CD8-positive, alpha-beta memory T cell (primary cell): ENCODE measurements around the gene NPLOC4. TPM values are rescaled to one million over a fixed set of nuclear protein-coding genes. Genes with fewer than 3 reads are reported as not detected.

Source experiments
- CTCF ChIA-PET: fragments of 350-600 bp; sonication (Branson Sonifier 250); formaldehyde crosslinking; loops from one replicate; lab custom pipeline; 2021; ENCODE audit warnings: antibody characterized with exemption; lab: Charles Lee
- POLR2A ChIA-PET: fragments of 350-600 bp; sonication (Branson Sonifier 250); formaldehyde crosslinking; loops from one replicate; lab custom pipeline; 2021; ENCODE audit warnings: antibody characterized with exemption; lab: Charles Lee
- DNase-seq, 5 donors: peaks; one replicate each; pipeline versions ENCODE4 v3.0.0 to v3.0.0-alpha.2; 2020 to 2022; ENCODE audit warnings: mixed read lengths in 1 of 5
- H3K27ac ChIP-seq: one replicate; pipeline ENCODE4 v1.7.0; 2013; ENCODE audit warnings: low read depth, mild to moderate bottlenecking, low read length, moderate library complexity
- H3K27me3 ChIP-seq: 2 replicates; pipeline ENCODE4 v1.7.0; 2013; ENCODE audit warnings: low read length, mild to moderate bottlenecking; ENCODE audit not compliant: insufficient read depth, poor library complexity, severe bottlenecking
- H3K36me3 ChIP-seq: 2 replicates; pipeline ENCODE4 v1.7.0; 2013; ENCODE audit warnings: mild to moderate bottlenecking, low read length, moderate library complexity; ENCODE audit not compliant: insufficient read depth
- H3K4me1 ChIP-seq: 2 replicates; pipeline ENCODE4 v1.7.0; 2013; ENCODE audit warnings: mild to moderate bottlenecking, low read length, moderate library complexity; ENCODE audit not compliant: insufficient read depth
- H3K4me3 ChIP-seq: 2 replicates; pipeline ENCODE4 v1.7.0; 2013; ENCODE audit warnings: mild to moderate bottlenecking, low read length
- H3K9me3 ChIP-seq: 2 replicates; pipeline ENCODE4 v1.7.0; 2013; ENCODE audit warnings: mild to moderate bottlenecking, low read length
- H3K27ac Mint-ChIP-seq, 8 donors: one replicate each; pipeline ENCODE4 v1.8.0; 2020 to 2021; ENCODE audit warnings: mixed read lengths in 8 of 8, mild to moderate bottlenecking in 6 of 8, inconsistent platforms in 3 of 8, moderate library complexity in 3 of 8
- H3K27me3 Mint-ChIP-seq, 2 donors: one replicate each; pipeline ENCODE4 v1.8.0; 2020 to 2021; ENCODE audit warnings: mixed read lengths in 2 of 2, mild to moderate bottlenecking in 1 of 2, moderate library complexity in 1 of 2
- H3K36me3 Mint-ChIP-seq, 3 donors: one replicate each; pipeline ENCODE4 v1.8.0; 2020 to 2021; ENCODE audit warnings: mixed read lengths in 3 of 3, inconsistent platforms in 1 of 3, mild to moderate bottlenecking in 1 of 3
- H3K4me1 Mint-ChIP-seq, 3 donors: one replicate each; pipeline ENCODE4 v1.8.0; 2020 to 2021; ENCODE audit warnings: mixed read lengths in 3 of 3, inconsistent platforms in 1 of 3, mild to moderate bottlenecking in 1 of 3
- H3K4me3 Mint-ChIP-seq, 7 donors: one replicate each; pipeline ENCODE4 v1.8.0; 2020 to 2021; ENCODE audit warnings: mixed read lengths in 7 of 7, mild to moderate bottlenecking in 6 of 7, moderate library complexity in 4 of 7, inconsistent platforms in 2 of 7
- H3K9me3 Mint-ChIP-seq, 5 donors: one replicate each; pipeline ENCODE4 v1.8.0; 2020 to 2022; ENCODE audit warnings: mixed read lengths in 5 of 5, mild to moderate bottlenecking in 3 of 5, moderate library complexity in 2 of 5, inconsistent platforms in 1 of 5
- polyA plus RNA-seq: library from polyadenylated mRNA; unstranded; fragments of 300-500 nt; fragmentation: Illumina TruSeq; gene quantifications from one replicate; pipeline ENCODE4 v1.2.3, GENCODE V29; 2021
- total RNA-seq, 2 experiments: library from RNA; stranded (reverse); gene quantifications; one replicate each; pipeline ENCODE4 v1.2.3, GENCODE V29; 2021

Gene NPLOC4
- total RNA-seq = 100 to 1,000 TPM; 125 to 126 TPM
- 63.1 TPM for polyA plus RNA-seq

- ChIA-PET POLR2A (interaction anchor here (0.6 kb wide), 1 partner anchor 83 kb away, joined by 3 read pairs; no protein-coding TSS in a partner anchor), CTCF (no interaction called here)
- no peaks in the 10 kb centered on the region for H3K9me3 ChIP-seq
- peaks cover 20% of the 10 kb centered on the region for H3K4me1 ChIP-seq
- peak within 1 kb of the TSS; percentile 69 for H3K27ac ChIP-seq
- H3K4me1 Mint-ChIP-seq = peaks cover 17 to 25% (median 21%) of the 10 kb centered on the region in 3 donors
- H3K9me3 Mint-ChIP-seq = no peaks in the 10 kb centered on the region
- peak within 1 kb of the TSS; percentile 88 to 95 (median 94) for H3K4me3 Mint-ChIP-seq
- peak within 1 kb of the TSS; percentile 84 to 95 (median 93) for H3K27ac Mint-ChIP-seq
- peaks cover 0 to 8% (median 0%) of the 10 kb centered on the region in 3 donors for H3K36me3 Mint-ChIP-seq
- H3K27me3 ChIP-seq = no peaks in the 10 kb centered on the region
- H3K36me3 ChIP-seq = no peaks in the 10 kb centered on the region
- H3K4me3 ChIP-seq = peak within 1 kb of the TSS; percentile 66
- peaks cover 0 to 1% of the 10 kb centered on the region in 2 donors for H3K27me3 Mint-ChIP-seq
- peak; percentile 72 to 83 (median 77) for DNase-seq
These were observed at the start of gene NPLOC4, which contains the start of gene TSPAN10 for GRCh38 chr17:81636505-81637288. NPLOC4 (minus strand) TSS chr17:81637112; CDS start chr17:81636930, 182 bp downstream. TSPAN10 (plus strand) TSS chr17:81637196; CDS start chr17:81642413, 5,217 bp downstream.

GRCh38 chr17:81686614-81687013 is 49.7 kb upstream of the NPLOC4 start:
- Histone ChIP-seq H3K4me3 (no peak overlapping the region), H3K36me3 (peaks cover 25% of the 10 kb centered on the region), H3K27ac (no peak overlapping the region), H3K9me3 (no peaks in the 10 kb centered on the region), H3K27me3 (no peaks in the 10 kb centered on the region), H3K4me1 (peaks cover 28% of the 10 kb centered on the region)
- no peak for DNase-seq
- ChIA-PET CTCF (no interaction called here), POLR2A (no interaction called here)
- Mint-ChIP-seq H3K36me3 (peaks cover 0 to 67% (median 10%) of the 10 kb centered on the region in 3 donors), H3K9me3 (no peaks in the 10 kb centered on the region), H3K4me1 (peaks cover 28 to 49% (median 28%) of the 10 kb centered on the region in 3 donors), H3K27ac (peak overlapping the region in 1 of 8 donors; percentile 37), H3K4me3 (no peak overlapping the region), H3K27me3 (peaks cover 0 to 3% of the 10 kb centered on the region in 2 donors)

DNA sequence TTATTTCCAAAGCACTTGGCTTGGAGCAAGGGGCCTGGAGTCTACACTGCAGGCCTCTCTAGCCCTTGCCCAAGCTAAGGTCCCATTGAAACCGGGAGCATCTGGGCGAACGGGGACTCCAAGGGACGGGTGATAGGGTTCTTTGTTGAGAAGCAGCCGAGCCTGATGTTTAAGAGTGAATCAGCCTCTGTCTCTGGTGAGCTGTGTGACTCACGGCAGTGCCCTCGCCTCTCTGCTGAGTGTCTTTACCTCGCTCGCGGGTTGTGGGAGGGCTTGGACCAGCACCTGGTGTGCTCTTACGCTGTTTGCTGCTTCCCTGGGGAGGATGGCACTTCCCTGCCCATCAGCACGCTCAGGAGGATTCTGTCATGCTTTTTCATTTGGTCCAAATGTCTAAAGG is 48.2 kb upstream of the NPLOC4 start:
- Mint-ChIP-seq H3K4me1 (peaks cover 27 to 49% (median 28%) of the 10 kb centered on the region in 3 donors), H3K9me3 (no peaks in the 10 kb centered on the region), H3K36me3 (peaks cover 0 to 61% (median 10%) of the 10 kb centered on the region in 3 donors), H3K4me3 (peak overlapping the region; percentile 80 to 90 (median 83)), H3K27me3 (peaks cover 0 to 3% of the 10 kb centered on the region in 2 donors), H3K27ac (peak overlapping the region in 6 of 8 donors; percentile 24 to 88 (median 68))
- Histone ChIP-seq H3K4me1 (peaks cover 28% of the 10 kb centered on the region), H3K27ac (peak overlapping the region; percentile 79), H3K4me3 (peak overlapping the region; percentile 95), H3K36me3 (peaks cover 24% of the 10 kb centered on the region), H3K27me3 (no peaks in the 10 kb centered on the region), H3K9me3 (no peaks in the 10 kb centered on the region)
- no peak for DNase-seq
- ChIA-PET CTCF (interaction anchor here (2.9 kb wide), 1 partner anchor 18 kb away, joined by 12 read pairs; the partner anchor contains the start of gene MRPL12), POLR2A (interaction anchor here (0.6 to 3.9 kb wide), 3 partner anchors 17 to 26 kb away, joined by 5 to 38 read pairs (median 5); partner anchors contain the start of gene MRPL12)

DNA sequence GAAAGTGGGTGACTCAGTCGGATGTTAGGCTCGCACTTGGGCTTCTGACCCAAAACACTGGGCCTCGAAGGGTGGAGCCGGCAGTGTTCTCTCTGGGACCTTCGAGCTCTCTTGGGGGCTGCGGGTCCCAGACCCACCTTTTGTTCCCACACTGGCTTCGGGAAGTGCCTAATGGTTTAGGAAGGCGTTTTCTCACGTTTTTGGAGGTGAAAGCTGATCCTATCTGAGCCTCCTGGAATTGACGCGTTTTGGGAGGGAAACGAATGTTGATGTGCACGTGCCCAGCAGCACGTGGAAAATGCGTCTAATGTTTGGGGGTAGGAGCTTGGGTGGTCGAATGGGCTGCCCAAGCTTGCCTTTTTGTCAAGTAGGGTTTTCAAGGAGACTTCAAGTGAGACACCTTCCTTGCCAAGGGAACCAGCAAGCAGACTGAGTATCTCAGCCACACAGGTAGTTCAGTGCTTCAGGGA is 47.6 kb upstream of the NPLOC4 start:
- Histone ChIP-seq H3K27me3 (no peaks in the 10 kb centered on the region), H3K36me3 (peaks cover 24% of the 10 kb centered on the region), H3K9me3 (no peaks in the 10 kb centered on the region), H3K4me1 (peaks cover 28% of the 10 kb centered on the region), H3K27ac (peak overlapping the region; percentile 79), H3K4me3 (peak overlapping the region; percentile 95)
- peak overlapping the region; percentile 60 to 90 (median 78) for H3K27ac Mint-ChIP-seq
- ChIA-PET CTCF (interaction anchor here (0.7 to 2.9 kb wide), 2 partner anchors 17 to 19 kb away, joined by 3 to 12 read pairs; partner anchors contain the start of gene MRPL12), POLR2A (interaction anchor here (0.6 to 3.9 kb wide), 10 partner anchors 16 to 389 kb away, joined by 3 to 38 read pairs (median 5); partner anchors contain the start of genes MCRIP1, MRPL12, P4HB and SLC25A10)
- no peak for DNase-seq
- peaks cover 27 to 49% (median 28%) of the 10 kb centered on the region in 3 donors for H3K4me1 Mint-ChIP-seq
- peak overlapping the region; percentile 80 to 90 (median 83) for H3K4me3 Mint-ChIP-seq
- peaks cover 0 to 59% (median 7%) of the 10 kb centered on the region in 3 donors for H3K36me3 Mint-ChIP-seq
- H3K9me3 Mint-ChIP-seq = no peaks in the 10 kb centered on the region
- peaks cover 0 to 3% of the 10 kb centered on the region in 2 donors for H3K27me3 Mint-ChIP-seq

DNA sequence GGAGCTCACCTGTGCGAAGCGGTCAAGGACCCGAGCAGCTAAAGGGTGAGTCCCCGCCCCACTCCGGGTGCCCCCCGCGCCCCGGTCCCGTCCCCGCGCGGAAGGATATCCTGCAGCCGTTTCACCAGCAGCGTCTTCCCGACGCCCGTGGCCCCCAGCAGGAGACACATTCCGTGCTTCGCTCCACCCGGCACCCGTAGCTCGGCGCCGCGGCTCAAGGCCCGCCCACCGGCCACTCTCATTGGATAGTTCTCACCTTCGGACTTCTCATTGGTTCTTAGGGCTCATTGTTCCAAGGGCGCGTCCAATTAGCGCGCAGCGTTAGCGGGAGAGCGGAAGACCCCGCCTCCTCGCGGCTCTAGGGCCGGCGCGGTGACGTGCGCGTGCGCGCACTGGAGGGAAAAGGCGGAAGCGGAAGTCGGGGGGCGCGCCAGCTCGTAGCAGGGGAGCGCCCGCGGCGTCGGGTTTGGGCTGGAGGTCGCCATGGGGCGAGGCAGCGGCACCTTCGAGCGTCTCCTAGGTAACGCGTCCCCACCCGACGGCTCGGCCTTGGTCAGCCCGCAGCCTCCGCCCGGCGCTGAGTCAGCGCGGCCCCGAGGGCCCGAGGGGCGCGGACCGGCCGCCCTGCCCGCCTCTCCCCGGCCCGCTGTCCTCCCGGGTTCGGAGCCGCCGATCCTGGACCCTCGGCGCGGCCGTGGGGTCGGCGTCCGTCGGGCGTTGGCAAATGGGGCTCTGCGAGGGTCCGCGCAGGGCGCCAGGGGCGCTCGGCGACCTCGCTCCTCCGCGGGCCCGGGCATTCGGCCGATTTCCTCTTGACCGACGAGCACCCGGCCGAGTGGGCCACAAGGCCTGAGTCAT is 46.9 kb upstream of the NPLOC4 start, which contains the start of the genes ARL16 and HGS:
ARL16 (minus strand) TSS at position 214 of the 858 bp plus-strand sequence; CDS start at position 170, 44 bp downstream.
HGS (plus strand) TSS at position 428 of the 858 bp plus-strand sequence; CDS start at position 484, 56 bp downstream.
- Mint-ChIP-seq H3K27ac (peak within 1 kb of the TSS; percentile 83 to 99 (median 94)), H3K4me3 (peak within 1 kb of the TSS; percentile 92 to 99 (median 97)), H3K4me1 (peaks cover 27 to 44% (median 28%) of the 10 kb centered on the region in 3 donors), H3K36me3 (peaks cover 0 to 54% (median 5%) of the 10 kb centered on the region in 3 donors), H3K27me3 (peaks cover 0 to 3% of the 10 kb centered on the region in 2 donors), H3K9me3 (no peaks in the 10 kb centered on the region)
- peaks cover 24% of the 10 kb centered on the region for H3K36me3 ChIP-seq
- H3K4me1 ChIP-seq = peaks cover 28% of the 10 kb centered on the region
- H3K27ac ChIP-seq = peak within 1 kb of the TSS; percentile 79
- DNase-seq = peak; percentile 96 to 98 (median 98)
- H3K9me3 ChIP-seq = no peaks in the 10 kb centered on the region
- ChIA-PET CTCF (interaction anchor here (0.7 to 2.9 kb wide), 4 partner anchors 10 to 171 kb away, joined by 3 to 12 read pairs (median 4); partner anchors contain the start of gene MRPL12), POLR2A (interaction anchor here (0.5 to 3.9 kb wide), 21 partner anchors 9 to 1846 kb away, joined by 3 to 38 read pairs (median 4); partner anchors contain the start of genes CCDC137, FN3KRP, MCRIP1 and MRPL12)
- peak within 1 kb of the TSS; percentile 95 for H3K4me3 ChIP-seq
- H3K27me3 ChIP-seq = no peaks in the 10 kb centered on the region

GRCh38 chr17:81683208-81683583 is 46.3 kb upstream of the NPLOC4 start:
- CTCF ChIA-PET = interaction anchor here (1.0 to 2.9 kb wide), 3 partner anchors 10 to 171 kb away, joined by 3 to 12 read pairs (median 4); partner anchors contain the start of gene MRPL12
- Mint-ChIP-seq H3K27me3 (peaks cover 0 to 3% of the 10 kb centered on the region in 2 donors), H3K4me1 (peaks cover 25 to 44% (median 28%) of the 10 kb centered on the region in 3 donors), H3K4me3 (peak overlapping the region; percentile 92 to 99 (median 97)), H3K27ac (peak overlapping the region in 7 of 8 donors; percentile 63 to 99 (median 80)), H3K36me3 (peaks cover 0 to 49% (median 4%) of the 10 kb centered on the region in 3 donors), H3K9me3 (no peaks in the 10 kb centered on the region)
- Histone ChIP-seq H3K27me3 (no peaks in the 10 kb centered on the region), H3K9me3 (no peaks in the 10 kb centered on the region), H3K36me3 (peaks cover 18% of the 10 kb centered on the region), H3K4me3 (peak overlapping the region; percentile 95), H3K4me1 (peaks cover 28% of the 10 kb centered on the region), H3K27ac (peak overlapping the region; percentile 58)
- POLR2A ChIA-PET = interaction anchor here (0.5 to 3.9 kb wide), 17 partner anchors 8 to 1845 kb away, joined by 3 to 38 read pairs (median 4); partner anchors contain the start of genes CCDC137, FN3KRP, MCRIP1 and MRPL12
- no peak for DNase-seq
